PC-9 (cell line): ENCODE results near the gene PTPRCAP. TPM values are rescaled to one million over a fixed set of nuclear protein-coding genes. Genes with fewer than 3 reads are reported as not detected.
A peak's percentile ranks its signal among the peaks of the same experiment; 100 is the strongest.

Source experiments
- BruUV-seq: library from RNA; stranded (reverse); fragments of 400-500 nt; replicated peaks from 2 replicates; lab custom pipeline; 2021; lab: Mats Ljungman, UMichigan
- CTCF ChIA-PET: fragments of 300-600 bp; sonication (Branson Sonifier 250); formaldehyde crosslinking; loops from one replicate; lab custom pipeline; 2022; ENCODE audit warnings: antibody characterized with exemption; lab: Charles Lee
- POLR2A ChIA-PET: fragments of 300-600 bp; sonication (Branson Sonifier 250); formaldehyde crosslinking; loops from one replicate; lab custom pipeline; 2022; ENCODE audit warnings: antibody characterized with exemption; ENCODE audit not compliant: unreplicated experiment; lab: Charles Lee
- DNase-seq, 2 experiments: peaks; one replicate each; pipeline versions ENCODE4 v3.0.0 to v3.0.0-alpha.2; 2015 to 2022; ENCODE audit warnings: mixed read lengths in 1 of 2
- H2AFZ ChIP-seq: fragments of 200-600 bp; sonication (generic); 2 replicates; pipeline ENCODE4 v1.8.1; 2017; ENCODE audit warnings: antibody characterized with exemption
- H3F3A ChIP-seq: fragments of 200-600 bp; sonication (generic); 2 replicates; pipeline ENCODE4 v1.8.1; 2017; ENCODE audit warnings: antibody characterized with exemption, mild to moderate bottlenecking, low read depth; ENCODE audit not compliant: insufficient read depth
- H3K27ac ChIP-seq: fragments of 200-600 bp; sonication (generic); 2 replicates; pipeline ENCODE4 v1.6.1; 2016; ENCODE audit warnings: mixed run types
- H3K27me3 ChIP-seq: fragments of 200-600 bp; sonication (generic); 2 replicates; pipeline ENCODE4 v1.6.1; 2016; ENCODE audit warnings: low read depth, mixed run types; ENCODE audit not compliant: insufficient read depth
- H3K36me3 ChIP-seq: fragments of 200-600 bp; sonication (generic); 2 replicates; pipeline ENCODE4 v1.6.1; 2016; ENCODE audit warnings: low read depth, mixed run types
- H3K4me1 ChIP-seq: fragments of 200-600 bp; sonication (generic); replicated peaks from 2 replicates; pipeline ENCODE4 v1.6.1; 2016; ENCODE audit warnings: mixed run types; ENCODE audit not compliant: insufficient read depth
- H3K4me2 ChIP-seq: fragments of 200-600 bp; sonication (generic); 2 replicates; pipeline ENCODE4 v1.6.1; 2017; ENCODE audit warnings: mixed run types
- H3K4me3 ChIP-seq: fragments of 200-600 bp; sonication (generic); 2 replicates; pipeline ENCODE4 v1.6.1; 2016; ENCODE audit warnings: mixed run types
- H3K79me2 ChIP-seq: fragments of 200-600 bp; sonication (generic); 2 replicates; pipeline ENCODE4 v1.6.1; 2017; ENCODE audit warnings: low read depth, mixed run types
- H3K9me2 ChIP-seq: fragments of 200-600 bp; sonication (generic); 2 replicates; pipeline ENCODE4 v1.8.1; 2017; ENCODE audit warnings: mild to moderate bottlenecking; ENCODE audit not compliant: insufficient read depth
- H3K9me3 ChIP-seq: fragments of 200-600 bp; sonication (generic); 2 replicates; pipeline ENCODE4 v1.8.1; 2016; ENCODE audit warnings: low read depth; ENCODE audit not compliant: insufficient read depth
- H4K20me1 ChIP-seq: fragments of 200-600 bp; sonication (generic); 2 replicates; pipeline ENCODE4 v1.8.1; 2017; ENCODE audit not compliant: insufficient read depth
- CTCF ChIP-seq: fragments of 200-600 bp; sonication (generic); conservative IDR thresholded peaks from 2 replicates; pipeline ENCODE4 v1.6.1; 2017; ENCODE audit warnings: mixed run types, antibody characterized with exemption, mild to moderate bottlenecking, moderate library complexity
- EZH2 ChIP-seq: fragments of 200-600 bp; sonication (generic); IDR thresholded peaks from 2 replicates; pipeline ENCODE4 v1.8.0; 2017; ENCODE audit warnings: antibody characterized with exemption, low read depth
- intact Hi-C: fragments of 100-400 bp; cut with micrococcal nuclease; formaldehyde crosslinking; loops from one replicate; pipeline ENCODE4 v1.10.0; 2022; ENCODE audit not compliant: unreplicated experiment
- total RNA-seq: library from RNA; stranded (reverse); gene quantifications from 2 replicates; pipeline ENCODE4 v1.2.3, GENCODE V29; 2021

The PTPRCAP gene
- total RNA-seq, 1 experiment from 2014 or later, result 1.3 TPM

DNA sequence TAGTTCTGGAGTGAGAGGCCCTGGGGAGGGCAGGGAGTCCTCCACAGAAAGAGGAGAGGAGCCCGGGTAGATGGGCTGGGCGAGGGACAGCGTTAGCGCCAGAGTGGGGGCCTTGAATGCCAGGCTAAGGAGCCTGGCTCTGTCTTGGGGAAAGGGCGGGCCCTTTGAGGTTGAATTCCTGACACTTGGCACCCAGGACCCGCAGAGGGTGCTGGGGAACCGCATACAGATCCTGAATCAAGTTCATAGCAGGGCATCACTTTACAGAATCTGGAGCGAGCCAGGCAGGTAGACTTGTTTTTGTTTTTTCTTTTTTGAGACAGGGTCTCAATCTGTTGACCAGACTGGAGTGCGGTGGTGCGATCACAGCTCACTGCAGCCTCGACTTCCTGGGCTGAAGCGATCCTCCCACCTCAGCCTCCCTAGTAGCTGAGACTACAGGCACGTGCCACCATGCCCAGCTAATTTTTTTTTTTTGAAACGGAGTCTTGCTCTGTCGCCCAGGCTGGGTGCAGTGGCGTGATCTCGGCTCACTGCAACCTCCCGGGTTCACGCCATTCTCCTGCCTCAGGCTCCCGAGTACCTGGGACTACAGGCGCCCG is 16.0 kb downstream of the PTPRCAP start:
- DNase-seq, result no peak
- Histone ChIP-seq H3K27me3 (no peaks in the 10 kb centered on the region), H3K9me2 (no peaks in the 10 kb centered on the region), H3K4me1 (peaks cover 17% of the 10 kb centered on the region), H2AFZ (peak overlapping the region; percentile 79), H3K4me2 (peak overlapping the region; percentile 85), H3F3A (peaks cover 29% of the 10 kb centered on the region; the same call in 1 of the 2 replicates), H3K79me2 (no peaks in the 10 kb centered on the region), H3K36me3 (no peaks in the 10 kb centered on the region), H4K20me1 (no peaks in the 10 kb centered on the region), H3K27ac (no peak overlapping the region), H3K9me3 (no peaks in the 10 kb centered on the region), H3K4me3 (peak overlapping the region; percentile 69)
- BruUV-seq, result TSS peak; percentile 87
- intact Hi-C loops, result loop anchor here (1.0 kb wide), 1 partner anchor 85 kb away; no protein-coding TSS in a partner anchor
- TF ChIP-seq EZH2 (no peak), CTCF (no peak)
- ChIA-PET POLR2A (interaction anchor here (0.6 to 0.7 kb wide), 3 partner anchors 44 to 773 kb away, joined by 3 to 4 read pairs (median 3); no protein-coding TSS in a partner anchor), CTCF (interaction anchor here (0.6 to 2.1 kb wide), 2 partner anchors 20 to 34 kb away, joined by 3 to 10 read pairs; partner anchors contain the start of gene PPP1CA)

- no peaks in the 10 kb centered on the region for H3K79me2 ChIP-seq
- DNase-seq, result peak; percentile 83 to 100
- H2AFZ ChIP-seq, result peak overlapping the region; percentile 79
- peaks cover 17% of the 10 kb centered on the region for H3K4me1 ChIP-seq
- no peaks in the 10 kb centered on the region for H4K20me1 ChIP-seq
- H3F3A ChIP-seq, result peaks cover 29% of the 10 kb centered on the region; the same call in 1 of the 2 replicates
- H3K27me3 ChIP-seq, result no peaks in the 10 kb centered on the region
- no peaks in the 10 kb centered on the region for H3K36me3 ChIP-seq
- H3K9me3 ChIP-seq, result no peaks in the 10 kb centered on the region
- CTCF ChIA-PET, result interaction anchor here (0.6 to 2.1 kb wide), 4 partner anchors 19 to 366 kb away, joined by 3 to 10 read pairs (median 4); partner anchors contain the start of gene PPP1CA
- BruUV-seq, result no TSS peak
- no peaks in the 10 kb centered on the region for H3K9me2 ChIP-seq
- H3K27ac ChIP-seq, result no peak overlapping the region
- H3K4me2 ChIP-seq, result peak overlapping the region; percentile 93
- H3K4me3 ChIP-seq, result peak overlapping the region; percentile 69
- intact Hi-C loops, result loop anchor here (1.0 kb wide), 1 partner anchor 85 kb away; no protein-coding TSS in a partner anchor
- TF ChIP-seq CTCF (no peak), EZH2 (no peak)
- POLR2A ChIA-PET, result interaction anchor here (0.5 to 0.7 kb wide), 7 partner anchors 9 to 773 kb away, joined by 3 to 4 read pairs (median 3); no protein-coding TSS in a partner anchor
Measured at GRCh38 chr11:67420646-67421429, 16.6 kb downstream of the PTPRCAP start.

DNA sequence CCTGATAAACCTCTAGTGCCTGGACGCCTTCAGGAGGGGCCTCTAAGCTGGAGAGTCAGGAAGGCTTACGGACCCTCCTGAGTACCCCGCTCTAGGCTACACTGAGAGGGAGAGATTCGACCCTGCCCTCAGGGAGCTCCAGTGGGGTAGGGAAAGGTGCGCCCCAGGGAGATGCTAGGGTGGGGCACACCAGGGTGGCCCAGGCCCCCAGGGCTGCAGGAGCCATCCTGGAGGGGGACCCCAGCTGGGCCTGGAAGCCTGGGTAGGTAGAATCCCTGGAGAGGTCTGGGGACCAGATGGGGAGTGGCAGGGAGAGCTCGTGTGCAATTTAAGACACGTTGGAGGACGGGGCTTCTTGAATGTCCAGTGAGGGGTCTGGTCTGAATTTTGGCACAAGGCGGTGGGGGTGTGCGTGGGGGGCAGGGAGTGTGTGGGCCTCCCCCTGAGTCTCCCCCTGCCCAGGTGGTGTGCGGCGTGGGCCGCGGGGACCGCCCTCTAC is 17.3 kb downstream of the PTPRCAP start:
- H3K4me2 ChIP-seq, result peak overlapping the region; percentile 93
- no peaks in the 10 kb centered on the region for H4K20me1 ChIP-seq
- no peaks in the 10 kb centered on the region for H3K27me3 ChIP-seq
- CTCF ChIA-PET, result interaction anchor here (0.6 to 2.1 kb wide), 2 partner anchors 18 to 365 kb away, joined by 3 to 10 read pairs; partner anchors contain the start of gene PPP1CA
- H3K4me1 ChIP-seq, result peaks cover 17% of the 10 kb centered on the region
- H3K9me3 ChIP-seq, result no peaks in the 10 kb centered on the region
- H2AFZ ChIP-seq, result peak overlapping the region; percentile 63; the same call in 1 of the 2 replicates
- H3K4me3 ChIP-seq, result peak overlapping the region; percentile 69
- H3F3A ChIP-seq, result peaks cover 22% of the 10 kb centered on the region; the same call in 1 of the 2 replicates
- no peaks in the 10 kb centered on the region for H3K79me2 ChIP-seq
- TSS peak; percentile 22 for BruUV-seq
- DNase-seq, result no peak
- H3K27ac ChIP-seq, result no peak overlapping the region
- intact Hi-C loops, result no loop called here
- H3K9me2 ChIP-seq, result no peaks in the 10 kb centered on the region
- POLR2A ChIA-PET, result interaction anchor here (0.5 to 0.7 kb wide), 4 partner anchors 8 to 470 kb away, joined by 3 to 4 read pairs (median 4); no protein-coding TSS in a partner anchor
- TF ChIP-seq EZH2 (no peak), CTCF (no peak)
- H3K36me3 ChIP-seq, result no peaks in the 10 kb centered on the region
